RWPE2 (cell line): ENCODE data around the gene TCF7L2.

Source experiments
- ATAC-seq: fragments of 200-7000 bp; cut with Tn5 transposase; 3 replicates; pipeline ENCODE4 v1.9.1; 2021; ENCODE audit warnings: low read depth
- DNase-seq: peaks from one replicate; pipeline ENCODE4 v3.0.0-alpha.2; 2020; ENCODE audit warnings: low spot score
- H3K27ac ChIP-seq: fragments of 450-650 bp; 2 replicates; pipeline ENCODE4 v1.5.1; 2017; ENCODE audit warnings: mild to moderate bottlenecking; ENCODE audit not compliant: poor library complexity, severe bottlenecking
- H3K27me3 ChIP-seq: fragments of 250-450 bp; sonication (Bioruptor Pico); 2 replicates; pipeline ENCODE4 v1.5.1; 2021; ENCODE audit warnings: mild to moderate bottlenecking, moderate library complexity; ENCODE audit not compliant: insufficient read depth, poor library complexity, severe bottlenecking
- H3K36me3 ChIP-seq: fragments of 250-450 bp; sonication (Bioruptor Pico); 2 replicates; pipeline ENCODE4 v1.5.1; 2020; ENCODE audit warnings: low read depth, mild to moderate bottlenecking, moderate library complexity
- H3K4me1 ChIP-seq: fragments of 250-450 bp; sonication (Bioruptor Pico); 2 replicates; pipeline ENCODE4 v1.5.1; 2021; ENCODE audit warnings: mild to moderate bottlenecking, moderate library complexity; ENCODE audit not compliant: insufficient read depth, poor library complexity, severe bottlenecking
- H3K4me3 ChIP-seq: fragments of 250-450 bp; sonication (Bioruptor Pico); 2 replicates; pipeline ENCODE4 v1.5.1; 2021; ENCODE audit warnings: mild to moderate bottlenecking, moderate library complexity; ENCODE audit not compliant: severe bottlenecking
- H3K9me3 ChIP-seq: fragments of 250-450 bp; sonication (Bioruptor Pico); 2 replicates; pipeline ENCODE4 v1.5.1; 2021; ENCODE audit warnings: mild to moderate bottlenecking, moderate library complexity; ENCODE audit not compliant: severe bottlenecking
- TF ChIP-seq, protein P1 (sequence below): fragments of 450-650 bp; IDR thresholded peaks from one replicate; pipeline ENCODE4 v1.5.1; 2017; ENCODE audit warnings: mild to moderate bottlenecking, moderate library complexity; ENCODE audit not compliant: poor library complexity, severe bottlenecking

TCF7L2 gene

DNA sequence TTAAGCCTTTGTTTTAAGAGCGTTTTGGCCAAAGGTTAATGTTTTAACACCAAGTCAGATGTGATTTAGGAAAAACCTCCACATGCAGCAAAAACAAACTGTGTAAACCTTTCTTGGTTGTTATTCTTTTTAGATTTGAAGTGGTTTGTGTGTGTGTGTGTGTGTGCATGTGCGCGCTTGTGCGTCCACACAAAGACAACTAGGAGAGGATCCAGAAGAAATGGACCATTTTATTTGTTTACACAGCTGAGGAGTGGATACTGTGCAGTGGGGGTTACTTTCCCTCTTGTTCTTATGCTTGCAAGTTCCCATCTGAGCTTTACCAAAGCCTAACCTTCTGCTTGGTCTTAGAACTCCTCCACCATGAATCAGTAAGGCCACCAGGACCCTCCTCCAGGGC, 20.0 kb downstream of the TCF7L2 start:
- ATAC-seq: no peak
- no peaks in the 10 kb centered on the region for H3K9me3 ChIP-seq
- peak overlapping the region; percentile 20 for H3K27ac ChIP-seq
- no peak for DNase-seq
- H3K27me3 ChIP-seq: no peaks in the 10 kb centered on the region
- H3K4me3 ChIP-seq: no peak overlapping the region
- TF ChIP-seq, protein P1, sequence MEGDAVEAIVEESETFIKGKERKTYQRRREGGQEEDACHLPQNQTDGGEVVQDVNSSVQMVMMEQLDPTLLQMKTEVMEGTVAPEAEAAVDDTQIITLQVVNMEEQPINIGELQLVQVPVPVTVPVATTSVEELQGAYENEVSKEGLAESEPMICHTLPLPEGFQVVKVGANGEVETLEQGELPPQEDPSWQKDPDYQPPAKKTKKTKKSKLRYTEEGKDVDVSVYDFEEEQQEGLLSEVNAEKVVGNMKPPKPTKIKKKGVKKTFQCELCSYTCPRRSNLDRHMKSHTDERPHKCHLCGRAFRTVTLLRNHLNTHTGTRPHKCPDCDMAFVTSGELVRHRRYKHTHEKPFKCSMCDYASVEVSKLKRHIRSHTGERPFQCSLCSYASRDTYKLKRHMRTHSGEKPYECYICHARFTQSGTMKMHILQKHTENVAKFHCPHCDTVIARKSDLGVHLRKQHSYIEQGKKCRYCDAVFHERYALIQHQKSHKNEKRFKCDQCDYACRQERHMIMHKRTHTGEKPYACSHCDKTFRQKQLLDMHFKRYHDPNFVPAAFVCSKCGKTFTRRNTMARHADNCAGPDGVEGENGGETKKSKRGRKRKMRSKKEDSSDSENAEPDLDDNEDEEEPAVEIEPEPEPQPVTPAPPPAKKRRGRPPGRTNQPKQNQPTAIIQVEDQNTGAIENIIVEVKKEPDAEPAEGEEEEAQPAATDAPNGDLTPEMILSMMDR: no peak
- H3K4me1 ChIP-seq: peaks cover 23% of the 10 kb centered on the region
- H3K36me3 ChIP-seq: peaks cover 57% of the 10 kb centered on the region

DNA sequence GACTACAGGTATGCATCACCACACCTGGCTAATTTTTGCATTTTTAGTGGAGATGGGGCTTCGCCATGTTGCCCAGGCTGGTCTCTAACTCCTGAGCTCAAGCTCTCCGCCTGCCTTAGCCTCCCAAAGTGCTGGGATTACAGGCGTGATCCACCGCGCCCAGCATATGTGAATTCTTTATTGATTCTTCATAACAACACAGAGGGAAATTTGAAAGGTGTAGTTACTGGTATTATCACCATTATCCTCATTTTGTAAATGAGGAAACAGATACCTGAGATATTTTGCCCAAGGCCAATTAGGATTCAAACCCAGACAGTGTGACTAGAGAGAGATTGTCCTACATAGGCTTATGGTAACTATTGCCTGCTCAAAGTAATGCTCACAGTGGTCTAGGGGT, 22.6 kb downstream of the TCF7L2 start:
- Histone ChIP-seq H3K9me3 (no peaks in the 10 kb centered on the region), H3K4me3 (no peak overlapping the region), H3K4me1 (peaks cover 8% of the 10 kb centered on the region), H3K27ac (no peak overlapping the region), H3K27me3 (no peaks in the 10 kb centered on the region), H3K36me3 (peaks cover 57% of the 10 kb centered on the region)
- TF ChIP-seq, protein P1: no peak
- ATAC-seq: no peak
- no peak for DNase-seq

DNA sequence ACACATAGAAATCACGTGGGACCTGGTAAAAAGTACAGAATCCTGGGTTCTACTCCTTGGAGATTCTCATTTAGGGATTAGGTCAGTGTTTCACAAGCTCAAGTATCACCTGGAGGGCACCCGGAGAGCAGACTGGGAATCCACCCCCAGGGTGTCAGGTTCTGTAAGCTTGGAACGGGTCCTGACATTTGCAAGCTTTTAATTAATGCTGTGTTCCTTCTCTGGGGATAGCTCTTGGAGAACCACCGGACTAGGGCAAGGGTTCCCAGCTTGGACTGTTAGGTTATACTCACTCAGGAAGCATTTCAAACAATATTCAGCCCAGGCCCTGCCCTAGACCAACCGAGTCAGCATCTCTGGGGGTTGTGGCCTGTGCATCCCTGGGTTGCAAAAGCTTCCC, 23.0 kb downstream of the TCF7L2 start:
- DNase-seq: no peak
- H3K27ac ChIP-seq: no peak overlapping the region
- no peaks in the 10 kb centered on the region for H3K9me3 ChIP-seq
- H3K27me3 ChIP-seq: no peaks in the 10 kb centered on the region
- H3K4me3 ChIP-seq: no peak overlapping the region
- no peak for ATAC-seq
- H3K4me1 ChIP-seq: peaks cover 8% of the 10 kb centered on the region
- TF ChIP-seq, protein P1: no peak
- H3K36me3 ChIP-seq: peaks cover 52% of the 10 kb centered on the region

DNA sequence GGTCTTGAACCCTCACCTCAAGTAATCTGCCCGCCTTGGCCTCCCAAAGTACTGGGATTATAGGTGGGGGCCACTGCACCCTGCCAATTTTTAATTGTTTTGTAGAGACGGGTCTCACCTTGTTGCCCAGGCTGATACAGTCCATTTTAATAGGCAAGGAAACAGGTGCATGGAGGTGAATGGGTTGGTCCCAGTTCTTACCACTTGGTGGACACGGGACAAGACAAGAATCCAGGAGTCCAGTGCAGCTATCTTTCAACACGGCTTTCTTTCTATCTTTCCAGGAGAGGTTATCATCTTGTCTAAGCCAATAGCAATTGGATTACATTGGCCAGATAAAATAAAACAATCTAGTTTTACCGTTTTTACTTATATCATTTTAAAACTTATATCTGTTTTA, 23.8 kb downstream of the TCF7L2 start:
- peaks cover 45% of the 10 kb centered on the region for H3K36me3 ChIP-seq
- no peak overlapping the region for H3K4me3 ChIP-seq
- no peaks in the 10 kb centered on the region for H3K9me3 ChIP-seq
- peaks cover 8% of the 10 kb centered on the region for H3K4me1 ChIP-seq
- TF ChIP-seq, protein P1: no peak
- ATAC-seq (no peak), DNase-seq (no peak)
- H3K27ac ChIP-seq: no peak overlapping the region
- H3K27me3 ChIP-seq: no peaks in the 10 kb centered on the region

DNA sequence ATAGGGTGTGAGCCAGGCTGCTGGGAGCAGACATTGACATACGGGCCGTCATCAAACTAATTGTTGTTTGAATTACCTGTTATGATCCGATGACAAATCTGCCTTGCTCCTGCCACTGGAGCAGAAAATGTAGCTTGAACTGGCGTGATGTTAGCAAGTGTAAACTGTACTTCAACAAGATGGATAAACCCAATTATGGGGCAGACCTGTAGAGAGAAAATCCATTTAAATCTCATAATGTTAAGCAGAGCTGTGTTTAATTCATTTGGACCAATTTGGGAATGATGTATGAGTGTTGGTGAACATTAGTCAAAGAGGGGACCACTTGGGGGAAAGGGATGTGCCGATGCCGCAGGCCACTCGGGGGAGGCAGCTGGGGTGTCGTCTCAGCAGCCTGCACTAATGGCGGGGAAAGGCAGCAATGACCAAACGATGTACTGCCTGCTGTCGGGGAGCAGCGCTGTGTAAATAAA, 27.4 kb downstream of the TCF7L2 start:
- Histone ChIP-seq H3K27ac (no peak overlapping the region), H3K4me1 (no peaks in the 10 kb centered on the region), H3K27me3 (no peaks in the 10 kb centered on the region), H3K36me3 (peaks cover 19% of the 10 kb centered on the region), H3K9me3 (no peaks in the 10 kb centered on the region), H3K4me3 (no peak overlapping the region)
- TF ChIP-seq, protein P1: no peak
- ATAC-seq (no peak), DNase-seq (no peak)
